Bronchus fibroblast of lung (primary cell): ENCODE measurements around the gene GMPS. TPM values are rescaled to one million over a fixed set of nuclear protein-coding genes. Genes with fewer than 3 reads are reported as not detected.

Experiments
- total RNA-seq: library from RNA; depleted of rRNA; stranded (reverse); fragments of >200 nt; gene quantifications from 2 replicates; pipeline ENCODE4 v1.2.3, GENCODE V29; 2015

Gene GMPS
- total RNA-seq: 49.9 and 50.6 TPM in 2 replicates

GRCh38 chr3:155870133-155870944 is at the start of gene GMPS:
Gene GMPS (plus strand): TSS chr3:155870650. CDS start chr3:155870871, 221 bp downstream.

GRCh38 chr3:155854141-155854940 is 16.1 kb upstream of the GMPS start, which contains the start of gene SLC33A1:
Gene SLC33A1 (minus strand): TSS chr3:155854427. CDS start chr3:155853997, 430 bp downstream.

Other genes with a start within 250 kb of the GMPS start
- 0.30 TPM in 1 of 2 replicates, not detected in the other for gene PLCH1, start 125.6 kb upstream of the GMPS start, total RNA-seq
- gene C3orf33, start 64.4 kb upstream of the GMPS start, total RNA-seq: 1.2 and 2.0 TPM in 2 replicates
- 19.6 and 19.7 TPM in 2 replicates for gene SLC33A1, start 16.2 kb upstream of the GMPS start, total RNA-seq
- not detected in 2 replicates for gene KCNAB1, start 249.9 kb downstream of the GMPS start, total RNA-seq